ENCODE measurements around the gene CTH.

GRCh38 chr1:70410604-70411359 lies at the start of gene CTH:
- TF ChIP-seq CTCF (IDR thresholded peaks at IDR 0.05; ENCODE audit: low read length) (no peak), EZH2 (optimal IDR thresholded peaks at IDR 0.05; ENCODE audit: low read depth, low read length) (no peak), EZH2phosphoT487 (IDR thresholded peaks at IDR 0.05; ENCODE audit: low read length) (no peak)

Data from MM.1S (cell line).